Stimulated activated CD8-positive, alpha-beta memory T cell treated with anti-CD3 and anti-CD28 coated beads, Interleukin-15, amount 100 ng/mL, for 48 hours (primary cell): ENCODE measurements around the gene ULBP1.
A peak's percentile ranks its signal among the peaks of the same experiment; 100 is the strongest.
"Not testable (repeated sequence)": the region's sequence is repeated elsewhere in the genome, so short reads cannot be mapped to it uniquely, and the experiment has no call there.

Experiments used
- DNase-seq, 2 donors: peaks; one replicate each; pipeline ENCODE4 v3.0.0-alpha.2; 2020; ENCODE audit warnings: low read depth in 2 of 2

Gene ULBP1

GRCh38 chr6:150004783-150005717 is 41.3 kb downstream of the ULBP1 start:
- peak; percentile 83 to 84 for DNase-seq

- DNase-seq = no peak
Measured at GRCh38 chr6:150005761-150006651, 42.3 kb downstream of the ULBP1 start.

GRCh38 chr6:150006961-150007464 is 43.3 kb downstream of the ULBP1 start:
- peak in 1 of 2 donors; percentile 57 for DNase-seq

- DNase-seq = no peak
Measured at GRCh38 chr6:150008588-150008987, 44.8 kb downstream of the ULBP1 start.

DNA sequence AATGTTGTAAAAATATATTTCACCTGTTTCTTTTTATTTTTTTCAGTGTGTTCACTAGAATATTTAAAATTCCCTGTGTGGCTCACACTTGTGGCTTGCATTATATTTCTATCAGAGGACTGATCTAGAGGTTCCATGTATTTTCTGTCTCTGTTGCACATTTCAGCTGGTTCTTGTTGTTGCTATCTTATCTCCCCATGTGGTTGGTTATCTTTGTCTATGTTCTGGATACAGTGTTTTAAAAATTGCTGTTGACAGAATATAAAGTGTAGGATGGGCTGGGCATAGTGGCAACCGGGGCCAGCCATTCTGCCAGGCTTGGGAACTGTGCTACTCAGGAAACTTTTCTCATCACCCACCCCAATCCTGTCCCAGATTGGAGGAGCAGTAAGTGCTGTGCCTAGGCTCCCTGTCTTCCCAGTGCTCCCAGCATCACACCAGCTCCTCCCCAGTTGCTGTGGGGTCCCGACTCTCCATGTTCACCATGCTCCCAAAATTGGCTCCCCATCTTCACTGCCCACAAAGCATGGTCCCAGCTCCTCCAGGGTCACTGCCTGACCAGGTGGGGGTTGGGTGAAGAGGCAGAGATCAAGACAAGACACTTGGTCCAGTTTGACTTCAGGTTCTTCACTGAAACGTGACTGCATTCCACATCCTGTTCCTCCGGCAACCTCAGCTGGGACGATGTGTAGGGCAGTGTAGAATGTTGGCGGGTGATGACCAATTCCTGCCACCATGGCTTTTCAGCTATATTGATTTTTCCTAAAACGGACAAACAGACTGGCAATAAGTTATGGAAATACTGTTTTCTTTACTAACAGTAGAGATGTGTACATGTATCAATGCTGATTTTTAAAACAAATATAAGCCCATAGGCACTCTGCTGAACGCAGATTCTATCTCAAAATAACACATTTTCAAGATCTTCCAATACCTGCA is 49.4 kb downstream of the ULBP1 start:
- not testable (repeated sequence) for DNase-seq

DNA sequence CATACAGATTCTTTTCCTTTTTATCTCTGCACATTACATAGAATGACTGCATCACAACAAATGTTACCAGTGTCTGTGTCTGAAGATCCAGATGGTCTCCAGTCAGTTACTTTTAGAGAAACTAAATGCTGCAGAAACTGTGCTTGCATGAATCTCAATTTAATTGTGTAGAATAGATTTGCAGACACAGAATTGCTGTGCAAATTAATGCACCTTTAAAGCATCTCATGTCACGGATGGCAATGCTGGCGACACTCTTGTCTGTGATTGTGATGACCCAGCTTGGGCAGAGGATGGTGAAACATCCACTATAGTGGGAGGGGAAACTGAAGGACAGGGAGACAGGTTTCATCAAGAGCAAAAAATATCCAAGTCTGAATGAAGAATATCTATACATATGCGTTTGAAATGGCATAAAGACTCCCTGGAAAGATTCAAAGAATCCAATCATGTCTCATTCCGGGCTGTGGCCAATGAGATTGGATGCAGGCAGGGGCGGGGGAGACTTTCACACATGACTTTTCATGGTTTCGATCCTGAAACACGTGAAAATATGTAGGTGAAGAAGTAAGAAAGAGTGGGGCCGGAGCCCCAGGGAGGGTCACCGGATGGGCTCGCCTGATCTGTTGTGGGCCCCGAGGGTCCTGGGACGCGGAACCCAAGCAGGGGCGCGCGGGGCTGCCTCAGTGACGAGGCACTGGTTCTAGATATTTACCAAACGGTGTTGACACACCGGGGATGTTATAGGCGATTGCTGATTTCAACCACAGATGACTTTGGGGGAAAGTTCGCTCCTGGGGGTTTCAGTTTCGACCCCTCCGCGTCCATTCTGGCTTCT is 50.3 kb downstream of the ULBP1 start:
- DNase-seq = not testable (repeated sequence)

GRCh38 chr6:150014623-150015280 is 51.0 kb downstream of the ULBP1 start:
- DNase-seq = not testable (repeated sequence)

DNA sequence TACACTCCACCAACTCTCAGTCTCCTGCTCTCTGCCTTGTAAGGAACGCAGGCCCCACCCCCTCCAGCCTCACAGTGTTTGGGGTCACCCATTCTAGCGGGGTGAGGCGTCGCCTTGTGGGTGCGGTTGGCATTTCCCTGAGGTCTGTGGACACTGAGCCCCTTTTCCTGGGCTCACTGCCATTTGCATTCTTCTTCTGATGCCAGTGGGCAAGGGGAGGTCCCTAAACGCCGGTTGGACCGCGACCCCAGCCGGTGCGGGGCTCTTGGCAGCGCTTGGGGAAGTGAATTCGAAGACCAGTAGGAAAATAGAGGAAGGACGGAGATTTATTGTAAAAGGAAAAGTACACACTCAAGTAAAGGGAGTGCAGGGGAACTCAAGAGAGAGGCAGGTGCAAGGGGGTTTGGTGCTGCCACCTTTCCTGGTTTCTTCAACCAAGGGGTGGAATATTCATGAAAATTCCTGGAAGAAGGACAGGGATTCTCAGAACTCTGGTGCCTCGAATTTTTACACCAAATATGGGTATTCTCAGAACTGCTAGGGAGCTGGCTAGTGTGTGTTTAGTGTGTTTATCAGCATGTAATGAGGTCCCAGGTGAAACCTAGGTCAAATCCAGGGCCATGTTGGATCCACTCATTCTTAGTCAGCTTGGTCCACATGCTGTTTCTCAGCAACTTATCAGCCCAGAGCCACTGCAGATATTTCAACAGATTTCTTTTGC is 51.7 kb downstream of the ULBP1 start:
- DNase-seq = not testable (repeated sequence)

DNA sequence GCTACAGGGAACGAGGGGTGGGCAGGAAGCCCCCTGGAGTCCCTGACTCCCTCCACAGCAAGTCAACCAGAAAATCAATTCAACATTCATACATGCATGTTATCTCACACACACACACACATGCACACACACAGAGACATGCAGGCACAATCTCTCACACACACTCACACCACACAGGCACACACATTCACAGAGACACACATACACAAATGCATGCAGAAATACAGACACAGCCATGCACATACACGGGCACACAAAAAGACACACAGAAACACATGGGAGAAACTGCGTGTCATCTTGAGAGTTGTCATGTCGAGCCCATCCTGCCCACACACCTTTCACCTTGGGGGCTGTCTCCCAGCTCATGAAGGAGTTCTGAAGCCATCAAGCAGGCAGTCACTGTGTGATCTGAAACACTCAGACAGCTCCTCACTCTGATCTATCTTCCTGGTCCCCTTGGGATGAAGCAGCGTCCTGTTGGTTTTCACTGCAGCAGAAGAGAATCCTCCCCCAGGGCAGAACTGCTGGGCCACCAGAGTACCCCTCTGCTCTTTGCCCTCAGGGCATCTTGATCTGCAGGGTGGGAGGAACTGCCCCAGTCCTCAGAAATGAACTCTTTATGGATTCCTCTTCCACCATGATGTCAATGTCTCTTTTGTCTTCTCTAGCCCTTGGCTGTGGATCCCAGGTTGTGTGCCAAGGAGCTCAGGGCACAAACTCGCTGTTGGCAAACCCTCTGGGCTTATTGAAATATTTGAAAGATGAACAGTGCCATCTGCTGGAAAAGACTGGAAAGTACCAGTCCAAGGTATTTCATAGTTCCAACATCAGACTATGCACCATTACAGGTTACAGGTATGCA is 52.8 kb downstream of the ULBP1 start:
- no peak for DNase-seq

DNA sequence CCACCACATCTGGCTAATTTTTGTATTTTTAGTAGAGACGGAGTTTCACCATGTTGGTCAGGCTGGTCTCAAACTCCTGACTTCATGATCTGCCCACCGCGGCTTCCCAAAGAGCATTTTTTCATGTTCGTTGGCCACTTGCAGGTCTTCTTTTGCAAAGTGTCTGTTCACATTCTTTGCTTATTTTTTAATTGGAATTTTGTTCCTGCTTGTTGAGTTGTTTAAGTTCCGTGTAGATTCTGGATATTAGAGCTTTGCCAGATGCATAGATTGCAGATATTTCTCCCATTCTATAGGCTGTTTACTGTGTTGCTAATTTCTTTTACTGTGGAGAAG is 53.4 kb downstream of the ULBP1 start:
- not testable (repeated sequence) for DNase-seq

DNA sequence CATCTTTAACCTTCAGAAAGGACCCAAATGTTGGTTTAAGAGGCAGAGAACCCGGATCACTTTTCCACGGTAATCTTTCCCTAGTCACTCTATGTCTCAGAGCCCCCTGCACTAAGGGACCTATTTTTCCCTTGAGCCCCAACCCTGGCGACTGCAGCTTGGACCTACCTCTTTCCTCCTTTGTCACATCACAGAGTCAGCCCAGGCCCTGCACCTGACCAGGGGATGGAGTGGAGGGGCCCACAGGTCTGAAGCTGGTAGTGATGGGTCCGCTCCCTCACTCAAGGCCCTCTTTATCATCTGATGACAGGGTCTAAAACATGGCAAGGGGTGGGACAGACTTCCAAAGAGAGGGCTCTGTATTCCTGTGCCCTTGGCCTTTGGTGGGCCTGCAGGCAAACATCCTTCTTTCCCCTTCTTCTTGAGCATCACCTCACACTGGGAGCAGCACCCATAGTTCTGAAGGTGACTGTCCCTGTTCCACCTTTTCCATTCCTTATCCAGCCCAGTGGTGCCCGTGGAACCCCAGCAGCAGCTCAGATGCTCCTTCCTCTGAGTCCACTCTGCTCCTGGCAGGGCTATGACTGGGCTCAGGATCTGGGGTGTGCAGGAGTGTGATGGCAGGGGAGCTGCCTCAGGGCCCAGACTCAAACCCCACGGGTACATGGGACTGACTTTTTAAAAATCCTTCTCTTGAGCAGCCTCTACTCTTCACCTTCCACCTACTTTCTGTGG is 55.3 kb downstream of the ULBP1 start:
- DNase-seq = no peak

DNA sequence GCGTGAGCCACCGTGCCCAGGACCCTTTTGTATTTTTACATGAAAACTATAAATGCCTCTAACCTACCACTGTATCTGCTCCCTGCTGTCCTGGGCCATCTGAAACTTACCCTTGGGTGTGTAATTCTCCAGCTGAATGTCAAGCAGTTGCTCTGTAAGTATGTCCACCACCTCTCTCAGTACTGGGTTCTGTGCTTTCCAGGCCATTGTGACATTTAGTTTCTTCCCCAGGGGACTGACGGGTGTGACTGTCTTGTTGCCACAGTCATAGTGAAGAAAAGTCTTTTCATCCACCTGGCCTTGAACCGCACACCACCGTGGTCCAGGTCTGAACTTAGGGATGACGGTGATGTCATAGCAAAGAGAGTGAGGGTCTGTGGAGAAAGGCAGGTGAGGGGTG is 58.1 kb downstream of the ULBP1 start:
- DNase-seq = not testable (repeated sequence)
